NB4 (cell line): ENCODE data around the gene EVC2.

Source experiments
- DNase-seq: peaks from one replicate; pipeline ENCODE4 v3.0.0; 2010; ENCODE audit warnings: low read depth
- H3K4me3 ChIP-seq: one replicate; pipeline ENCODE4 v1.5.1; 2011; ENCODE audit warnings: mild to moderate bottlenecking, low read depth, low read length, moderate library complexity
- CTCF ChIP-seq: IDR thresholded peaks from one replicate; pipeline ENCODE4 v1.5.1; 2012; ENCODE audit warnings: low read depth, low read length
- MYC ChIP-seq: IDR thresholded peaks from 2 replicates; pipeline ENCODE4 v1.6.1; 2011; ENCODE audit warnings: low read depth, low read length
- POLR2A ChIP-seq: IDR thresholded peaks from 2 replicates; pipeline ENCODE4 v1.6.1; 2011; ENCODE audit warnings: mild to moderate bottlenecking; ENCODE audit not compliant: insufficient read length; ENCODE audit errors: extremely low read depth
- TF ChIP-seq, protein P1 (sequence below): IDR thresholded peaks from 2 replicates; pipeline ENCODE4 v1.6.1; 2011; ENCODE audit warnings: low read depth, low read length

EVC2 gene

GRCh38 chr4:5636766-5637670 lies 71.3 kb downstream of the EVC2 start:
- DNase-seq, result no peak
- H3K4me3 ChIP-seq, result no peak overlapping the region
- no peak for TF ChIP-seq MYC
- TF ChIP-seq CTCF, result no peak

DNA sequence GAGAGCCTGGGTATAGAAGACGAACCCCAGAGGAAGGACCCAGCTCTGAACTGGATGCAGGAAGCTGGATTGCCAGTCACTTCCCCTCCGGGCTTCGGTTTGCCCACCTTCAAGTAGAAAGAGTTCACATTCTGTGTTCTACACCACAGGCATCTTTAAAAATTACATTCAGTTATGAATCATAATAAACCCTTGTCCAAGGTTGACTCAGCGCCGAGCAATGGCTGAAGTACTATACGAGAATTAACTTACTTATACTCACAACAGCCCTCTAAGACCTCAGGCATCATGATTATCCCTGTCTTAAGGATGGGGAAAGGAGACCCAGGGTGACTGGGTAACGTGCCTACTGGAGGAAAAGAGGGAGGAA lies 72.5 kb downstream of the EVC2 start:
- no peak for TF ChIP-seq MYC
- TF ChIP-seq, protein P1, sequence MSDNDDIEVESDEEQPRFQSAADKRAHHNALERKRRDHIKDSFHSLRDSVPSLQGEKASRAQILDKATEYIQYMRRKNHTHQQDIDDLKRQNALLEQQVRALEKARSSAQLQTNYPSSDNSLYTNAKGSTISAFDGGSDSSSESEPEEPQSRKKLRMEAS, result no peak
- TF ChIP-seq CTCF, result no peak
- no peak for TF ChIP-seq POLR2A

GRCh38 chr4:5632571-5632970 lies 75.8 kb downstream of the EVC2 start:
- TF ChIP-seq CTCF (no peak), MYC (no peak), POLR2A (no peak)
- TF ChIP-seq, protein P1, result no peak
- DNase-seq, result no peak
- H3K4me3 ChIP-seq, result no peak overlapping the region

More for the DNA sequence above, 72.5 kb downstream of the EVC2 start:
- no peak overlapping the region for H3K4me3 ChIP-seq
- no peak for DNase-seq

DNA sequence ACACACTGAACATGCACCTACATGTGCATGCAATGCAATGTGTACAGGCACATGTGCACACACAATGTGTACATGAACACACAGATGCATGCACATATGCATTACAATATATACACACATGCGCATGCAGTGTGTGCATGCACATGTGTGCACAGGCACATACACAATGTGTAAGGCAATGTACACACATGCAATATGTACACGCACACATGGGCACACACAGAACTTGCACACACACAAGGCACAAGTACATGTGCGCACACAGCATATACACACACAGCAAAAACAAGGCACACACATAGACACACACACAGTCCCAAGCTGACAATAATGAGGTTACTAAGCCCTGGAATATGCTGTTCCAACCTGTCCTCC lies 76.3 kb downstream of the EVC2 start:
- no peak for DNase-seq
- TF ChIP-seq POLR2A (no peak), CTCF (no peak), MYC (no peak)
- TF ChIP-seq, protein P1, result no peak
- H3K4me3 ChIP-seq, result no peak overlapping the region

DNA sequence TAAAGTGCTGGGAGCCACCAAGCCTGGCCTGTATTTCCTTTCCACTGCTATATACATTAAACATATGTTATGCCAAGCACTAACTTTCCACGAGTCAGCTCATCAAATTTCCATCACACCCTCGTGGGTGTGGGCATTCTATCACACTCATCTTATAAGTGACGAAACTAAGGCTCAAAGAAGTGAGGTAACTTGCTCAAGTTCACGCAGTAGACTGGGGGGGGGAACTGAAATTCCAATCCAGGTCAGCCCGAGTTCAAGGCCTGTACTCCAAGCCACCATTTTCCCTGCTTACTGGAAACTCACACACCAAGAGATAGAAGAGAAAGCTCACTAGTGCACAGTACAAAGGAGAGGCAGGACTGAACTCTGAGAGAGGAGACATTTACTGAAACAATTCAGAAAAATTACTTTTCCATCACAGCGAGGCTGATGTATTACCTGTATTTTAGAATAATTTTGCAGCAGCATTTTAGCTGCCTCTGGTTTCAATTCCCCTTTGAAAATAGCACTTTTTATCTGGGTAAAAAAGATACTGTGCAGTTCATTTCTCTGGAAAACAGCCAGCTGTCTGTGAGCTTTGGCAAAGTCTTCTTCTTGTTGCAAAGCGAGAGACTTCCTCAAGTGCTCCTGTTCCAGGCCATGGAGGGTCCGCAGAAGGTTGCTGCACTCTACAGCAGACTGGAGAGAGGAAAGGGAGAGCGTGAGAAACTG lies 76.8 kb downstream of the EVC2 start:
- no peak overlapping the region for H3K4me3 ChIP-seq
- TF ChIP-seq MYC (no peak), POLR2A (no peak), CTCF (no peak)
- TF ChIP-seq, protein P1, result no peak
- DNase-seq, result no peak
